Keratinocyte (primary cell): ENCODE data around the gene PIGS. TPM values are rescaled to one million over a fixed set of nuclear protein-coding genes. Genes with fewer than 3 reads are reported as not detected.

Experiments used
- DNase-seq: peaks from one replicate; pipeline ENCODE4 v3.0.0-alpha.2; 2011; ENCODE audit warnings: low read depth, missing footprints, low spot score
- FAIRE-seq: peaks from 2 replicates; lab custom pipeline; 2011; peaks lifted over from hg19 to GRCh38; lab: Jason Lieb, UNC
- H2AFZ ChIP-seq: 2 replicates; pipeline ENCODE4 v1.6.0; 2012; ENCODE audit warnings: low read length, control low read depth, inconsistent platforms; ENCODE audit not compliant: control insufficient read depth
- H3K27ac ChIP-seq: 2 replicates; pipeline ENCODE4 v1.5.1; 2011; ENCODE audit warnings: low read length; ENCODE audit not compliant: control insufficient read depth, insufficient read depth
- H3K27me3 ChIP-seq: 3 replicates; pipeline ENCODE4 v1.6.0; 2011; ENCODE audit warnings: low read length; ENCODE audit not compliant: control insufficient read depth, insufficient read depth; ENCODE audit errors: extremely low read depth
- H3K36me3 ChIP-seq, 2 experiments: 2 replicates in 1 of 2; 3 replicates in 1 of 2; pipeline ENCODE4 v1.5.1; 2011; ENCODE audit warnings: low read length in 2 of 2, mild to moderate bottlenecking in 1 of 2; ENCODE audit not compliant: control insufficient read depth in 2 of 2, insufficient read depth in 2 of 2; ENCODE audit errors: extremely low read depth in 1 of 2
- H3K4me1 ChIP-seq: 3 replicates; pipeline ENCODE4 v1.5.1; 2011; ENCODE audit warnings: low read length; ENCODE audit not compliant: control insufficient read depth, insufficient read depth; ENCODE audit errors: extremely low read depth
- H3K4me2 ChIP-seq: 3 replicates; pipeline ENCODE4 v1.6.0; 2011; ENCODE audit warnings: low read depth, low read length; ENCODE audit not compliant: control insufficient read depth, insufficient read depth; ENCODE audit errors: extremely low read depth
- H3K4me3 ChIP-seq, 3 experiments: fragments of 200-600 bp in 1 of 3; sonication (generic) in 1 of 3; 2 replicates in 2 of 3; 3 replicates in 1 of 3; pipeline ENCODE4 v1.5.1; 2011 to 2016; ENCODE audit warnings: low read length in 3 of 3, mild to moderate bottlenecking in 3 of 3, control low read depth in 2 of 3, inconsistent platforms in 1 of 3, low read depth in 1 of 3, mixed read lengths in 1 of 3, mixed run types in 1 of 3, moderate library complexity in 1 of 3; ENCODE audit not compliant: control insufficient read depth in 2 of 3, insufficient read depth in 2 of 3; ENCODE audit errors: extremely low read depth in 1 of 3
- H3K79me2 ChIP-seq: 2 replicates; pipeline ENCODE4 v1.6.0; 2012; ENCODE audit warnings: low read length; ENCODE audit not compliant: control insufficient read depth, insufficient read depth
- H3K9ac ChIP-seq: 3 replicates; pipeline ENCODE4 v1.6.0; 2011; ENCODE audit warnings: low read length; ENCODE audit not compliant: control insufficient read depth, insufficient read depth; ENCODE audit errors: extremely low read depth
- H3K9me1 ChIP-seq: 3 replicates; pipeline ENCODE4 v1.6.0; 2011; ENCODE audit warnings: low read length; ENCODE audit not compliant: control insufficient read depth, insufficient read depth; ENCODE audit errors: extremely low read depth
- H3K9me3 ChIP-seq: 2 replicates; pipeline ENCODE4 v1.5.1; 2012; ENCODE audit warnings: low read depth, low read length; ENCODE audit not compliant: control insufficient read depth
- H4K20me1 ChIP-seq: 3 replicates; pipeline ENCODE4 v1.6.0; 2011; ENCODE audit warnings: low read length; ENCODE audit not compliant: control insufficient read depth, insufficient read depth; ENCODE audit errors: extremely low read depth
- EZH2 ChIP-seq: IDR thresholded peaks from one replicate; pipeline ENCODE4 v1.6.1; 2012; ENCODE audit warnings: inconsistent platforms, mild to moderate bottlenecking, low read length, moderate library complexity
- dilution Hi-C: fragments of 300-500 bp; cut with MboI; formaldehyde crosslinking; loops from one replicate; pipeline ENCODE4 v1.7.0; 2020; ENCODE audit warnings: low sequenced_read_pairs; ENCODE audit not compliant: extremely low pct_ligation_motif_present
- polyA plus RNA-seq, 5 experiments: library from polyadenylated mRNA; depleted of rRNA in 3 of 5; stranded (reverse) in 3 of 5; stranded (forward) in 1 of 5; unstranded in 1 of 5; fragments of >200 nt; gene quantifications; 1 replicate in 1 of 5; 2 replicates in 3 of 5; 3 replicates in 1 of 5; pipeline versions ENCODE4 v1.2.1 to v1.2.3, GENCODE V29; 2011 to 2012; ENCODE audit warnings: missing spikeins in 2 of 5, low read depth in 1 of 5, low replicate concordance in 1 of 5
- TF ChIP-seq, protein P1 (sequence below), 3 experiments: IDR thresholded peaks in 1 of 3; conservative IDR thresholded peaks in 1 of 3; optimal IDR thresholded peaks in 1 of 3; 2 replicates in 2 of 3; 3 replicates in 1 of 3; pipeline versions ENCODE3 to v1.5.1; 2011; ENCODE audit warnings: low read length in 3 of 3, mild to moderate bottlenecking in 3 of 3, moderate library complexity in 2 of 3, control low read depth in 1 of 3, inconsistent platforms in 1 of 3; ENCODE audit not compliant: insufficient read depth in 2 of 3; ENCODE audit errors: extremely low read depth in 1 of 3

Gene PIGS
- polyA plus RNA-seq, 1 donor (not counting 4 experiments of a cell fraction or from before 2014, with no cell fraction given), result 33.6 TPM

DNA sequence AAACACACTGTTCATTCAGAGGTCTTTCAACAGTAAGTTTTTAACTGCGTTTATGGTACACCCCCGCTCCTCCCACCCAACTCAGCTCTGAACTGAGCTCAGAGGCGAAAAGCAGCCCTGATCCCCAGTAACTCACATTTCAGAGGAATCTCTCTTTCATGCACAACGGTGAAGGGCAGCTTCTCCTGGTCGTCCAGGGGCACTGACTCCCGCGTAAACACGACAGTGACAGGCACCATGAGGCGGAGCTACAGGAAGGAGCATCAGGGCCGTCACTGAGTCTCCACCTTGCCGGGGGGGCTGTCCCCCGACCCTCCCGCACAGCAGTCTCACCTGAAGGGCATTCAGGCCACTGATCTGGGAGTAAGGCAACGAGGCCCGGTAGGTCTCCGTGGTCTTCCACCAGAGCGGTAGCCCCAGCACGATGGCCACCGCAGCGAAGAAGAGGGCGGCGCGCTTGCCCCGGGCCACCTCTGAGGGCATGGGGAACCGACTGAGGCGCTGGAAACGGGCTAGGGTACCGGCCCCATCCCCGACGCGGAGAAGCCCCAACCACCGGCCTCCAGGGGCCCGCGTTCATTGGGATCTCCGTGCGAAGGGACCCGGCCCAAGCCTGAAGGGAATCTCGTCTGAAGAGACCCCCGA, 486 bp downstream of the PIGS start:
- H3K79me2 ChIP-seq, result peaks cover 15% of the 10 kb centered on the region
- H3K36me3 ChIP-seq, result peaks cover 9 to 10% of the 10 kb centered on the region in 2 experiments
- peak overlapping the region; percentile 55 for H3K27ac ChIP-seq
- H3K4me3 ChIP-seq, result peak overlapping the region; percentile 79 to 87 (median 84)
- TF ChIP-seq EZH2, result no peak
- TF ChIP-seq, protein P1, sequence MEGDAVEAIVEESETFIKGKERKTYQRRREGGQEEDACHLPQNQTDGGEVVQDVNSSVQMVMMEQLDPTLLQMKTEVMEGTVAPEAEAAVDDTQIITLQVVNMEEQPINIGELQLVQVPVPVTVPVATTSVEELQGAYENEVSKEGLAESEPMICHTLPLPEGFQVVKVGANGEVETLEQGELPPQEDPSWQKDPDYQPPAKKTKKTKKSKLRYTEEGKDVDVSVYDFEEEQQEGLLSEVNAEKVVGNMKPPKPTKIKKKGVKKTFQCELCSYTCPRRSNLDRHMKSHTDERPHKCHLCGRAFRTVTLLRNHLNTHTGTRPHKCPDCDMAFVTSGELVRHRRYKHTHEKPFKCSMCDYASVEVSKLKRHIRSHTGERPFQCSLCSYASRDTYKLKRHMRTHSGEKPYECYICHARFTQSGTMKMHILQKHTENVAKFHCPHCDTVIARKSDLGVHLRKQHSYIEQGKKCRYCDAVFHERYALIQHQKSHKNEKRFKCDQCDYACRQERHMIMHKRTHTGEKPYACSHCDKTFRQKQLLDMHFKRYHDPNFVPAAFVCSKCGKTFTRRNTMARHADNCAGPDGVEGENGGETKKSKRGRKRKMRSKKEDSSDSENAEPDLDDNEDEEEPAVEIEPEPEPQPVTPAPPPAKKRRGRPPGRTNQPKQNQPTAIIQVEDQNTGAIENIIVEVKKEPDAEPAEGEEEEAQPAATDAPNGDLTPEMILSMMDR (optimal IDR thresholded peaks at IDR 0.05 in 1 of 3, IDR thresholded peaks at IDR 0.05 in 1 of 3, conservative IDR thresholded peaks at IDR 0.05 in 1 of 3; ENCODE audit: extremely low read depth in 1 of 3, insufficient read depth in 2 of 3, low read length in 3 of 3), result no peak
- no peak for FAIRE-seq
- no peaks in the 10 kb centered on the region for H3K27me3 ChIP-seq
- no peak for DNase-seq
- H3K9me3 ChIP-seq, result no peaks in the 10 kb centered on the region
- dilution Hi-C loops, result no loop called here
- H2AFZ ChIP-seq, result peak overlapping the region; percentile 96
- H3K9me1 ChIP-seq, result no peaks in the 10 kb centered on the region
- peak overlapping the region; percentile 72 for H3K4me2 ChIP-seq
- H3K4me1 ChIP-seq, result peaks cover 15% of the 10 kb centered on the region
- H3K9ac ChIP-seq, result peak overlapping the region; percentile 86
- no peaks in the 10 kb centered on the region for H4K20me1 ChIP-seq

DNA sequence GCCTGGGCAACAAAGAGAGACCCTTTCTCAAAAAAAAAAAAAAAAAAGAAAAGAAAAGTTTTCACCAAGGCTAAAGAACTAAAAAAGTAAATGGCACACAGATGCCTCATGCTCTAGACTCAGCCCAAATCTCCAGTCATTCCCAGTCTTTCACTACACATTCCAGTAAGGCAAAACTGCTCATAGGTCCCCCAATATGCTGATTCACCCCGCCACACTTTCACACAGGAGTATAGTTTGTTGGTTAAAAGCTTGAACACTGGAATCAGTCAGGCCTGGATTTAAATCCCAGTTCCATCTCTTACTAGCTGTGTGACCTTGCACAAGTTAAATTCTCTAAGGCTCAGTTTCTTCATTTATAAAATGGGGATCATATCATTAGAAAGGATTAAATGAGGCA, 1.9 kb downstream of the PIGS start:
- Histone ChIP-seq H3K27me3 (no peaks in the 10 kb centered on the region), H4K20me1 (no peaks in the 10 kb centered on the region), H3K36me3 (peaks cover 4 to 8% of the 10 kb centered on the region in 2 experiments), H2AFZ (no peak overlapping the region), H3K27ac (no peak overlapping the region), H3K4me1 (peaks cover 15% of the 10 kb centered on the region), H3K4me3 (no peak overlapping the region), H3K79me2 (peaks cover 15% of the 10 kb centered on the region), H3K4me2 (no peak overlapping the region), H3K9me3 (no peaks in the 10 kb centered on the region), H3K9ac (no peak overlapping the region), H3K9me1 (no peaks in the 10 kb centered on the region)
- FAIRE-seq, result no peak
- TF ChIP-seq EZH2, result no peak
- TF ChIP-seq, protein P1 (optimal IDR thresholded peaks at IDR 0.05 in 1 of 3, IDR thresholded peaks at IDR 0.05 in 1 of 3, conservative IDR thresholded peaks at IDR 0.05 in 1 of 3; ENCODE audit: extremely low read depth in 1 of 3, insufficient read depth in 2 of 3, low read length in 3 of 3), result no peak
- no peak for DNase-seq
- dilution Hi-C loops, result no loop called here
